H9 (cell line): Measurements from ENCODE around the gene MRPS23. TPM values are rescaled to one million over a fixed set of nuclear protein-coding genes. Genes with fewer than 3 reads are reported as not detected.
A peak's percentile ranks its signal among the peaks of the same experiment; 100 is the strongest.

ENCODE experiments used
- DNase-seq: peaks from one replicate; pipeline ENCODE4 v3.0.0-alpha.2; 2017
- H2AFZ ChIP-seq: one replicate; pipeline ENCODE4 v1.6.1; 2013; ENCODE audit warnings: mild to moderate bottlenecking, low read length, control low read depth, moderate library complexity
- H2AK5ac ChIP-seq: 2 replicates; pipeline ENCODE4 v1.6.1; 2013; ENCODE audit warnings: low read length, control low read depth, mixed read lengths; ENCODE audit not compliant: insufficient read length
- H2BK120ac ChIP-seq: one replicate; pipeline ENCODE4 v1.6.1; 2013; ENCODE audit warnings: low read depth, mild to moderate bottlenecking, low read length, control low read depth, inconsistent platforms; ENCODE audit not compliant: poor library complexity, severe bottlenecking
- H2BK12ac ChIP-seq: 2 replicates; pipeline ENCODE4 v1.6.1; 2013; ENCODE audit warnings: low read length, control low read depth, mixed read lengths, low read depth; ENCODE audit not compliant: insufficient read length
- H2BK15ac ChIP-seq: 2 replicates; pipeline ENCODE4 v1.6.1; 2013; ENCODE audit warnings: low read depth, low read length, control low read depth
- H2BK20ac ChIP-seq: one replicate; pipeline ENCODE4 v1.6.1; 2013; ENCODE audit warnings: low read depth, mild to moderate bottlenecking, low read length, control low read depth, inconsistent platforms; ENCODE audit not compliant: poor library complexity, severe bottlenecking
- H2BK5ac ChIP-seq: 2 replicates; pipeline ENCODE4 v1.6.1; 2013; ENCODE audit warnings: low read length, control low read depth, mixed read lengths; ENCODE audit not compliant: insufficient read length
- H3K14ac ChIP-seq: 2 replicates; pipeline ENCODE4 v1.6.1; 2013; ENCODE audit warnings: low read length, control low read depth; ENCODE audit not compliant: insufficient read depth
- H3K18ac ChIP-seq: 2 replicates; pipeline ENCODE4 v1.6.1; 2013; ENCODE audit warnings: low read depth, mild to moderate bottlenecking, mixed read lengths, low read length, control low read depth; ENCODE audit not compliant: insufficient read length
- H3K23ac ChIP-seq: 2 replicates; pipeline ENCODE4 v1.6.1; 2013; ENCODE audit warnings: low read length, control low read depth, mixed read lengths, low read depth; ENCODE audit not compliant: insufficient read length
- H3K23me2 ChIP-seq: 2 replicates; pipeline ENCODE4 v1.6.1; 2013; ENCODE audit warnings: low read depth, mild to moderate bottlenecking, mixed read lengths, low read length, control low read depth; ENCODE audit not compliant: insufficient read length, poor library complexity, severe bottlenecking
- H3K27ac ChIP-seq: 2 replicates; pipeline ENCODE4 v1.5.1; 2013; ENCODE audit warnings: low read length, control low read depth, mixed read lengths, low read depth; ENCODE audit not compliant: insufficient read length
- H3K27me3 ChIP-seq: 2 replicates; pipeline ENCODE4 v1.6.1; 2013; ENCODE audit warnings: low read length, control low read depth, inconsistent platforms; ENCODE audit not compliant: insufficient read depth
- H3K4ac ChIP-seq: 2 replicates; pipeline ENCODE4 v1.6.1; 2013; ENCODE audit warnings: low read depth, mild to moderate bottlenecking, control low read depth, inconsistent platforms, low read length, moderate library complexity
- H3K4me1 ChIP-seq: 2 replicates; pipeline ENCODE4 v1.6.1; 2013; ENCODE audit warnings: low read length, control low read depth, inconsistent platforms; ENCODE audit not compliant: insufficient read depth
- H3K4me2 ChIP-seq: 2 replicates; pipeline ENCODE4 v1.6.1; 2013; ENCODE audit warnings: low read length, control low read depth, mixed read lengths; ENCODE audit not compliant: insufficient read length, insufficient read depth
- H3K56ac ChIP-seq: 2 replicates; pipeline ENCODE4 v1.6.1; 2013; ENCODE audit warnings: low read depth, mild to moderate bottlenecking, mixed read lengths, low read length, control low read depth; ENCODE audit not compliant: insufficient read length
- H3K79me1 ChIP-seq: 2 replicates; pipeline ENCODE4 v1.6.1; 2013; ENCODE audit warnings: low read depth, mild to moderate bottlenecking, moderate library complexity, low read length, control low read depth, inconsistent platforms; ENCODE audit not compliant: insufficient read depth, poor library complexity, severe bottlenecking
- H3K79me2 ChIP-seq: 2 replicates; pipeline ENCODE4 v1.6.1; 2013; ENCODE audit warnings: low read length, control low read depth, inconsistent platforms; ENCODE audit not compliant: insufficient read depth
- H3K9ac ChIP-seq: 2 replicates; pipeline ENCODE4 v1.6.1; 2013; ENCODE audit warnings: low read length, control low read depth, mixed read lengths; ENCODE audit not compliant: insufficient read length; ENCODE audit errors: extremely low read depth
- H3K9me3 ChIP-seq: one replicate; pipeline ENCODE4 v1.6.1; 2013; ENCODE audit warnings: low read depth, low read length, inconsistent platforms; ENCODE audit not compliant: control insufficient read depth
- H3T11ph ChIP-seq: one replicate; pipeline ENCODE4 v1.6.1; 2013; ENCODE audit warnings: mild to moderate bottlenecking, low read length, control low read depth, inconsistent platforms
- H4K20me1 ChIP-seq: one replicate; pipeline ENCODE4 v1.6.1; 2013; ENCODE audit not compliant: control insufficient read depth, insufficient read length, insufficient read depth
- H4K5ac ChIP-seq: 2 replicates; pipeline ENCODE4 v1.6.1; 2013; ENCODE audit warnings: low read depth, mild to moderate bottlenecking, mixed read lengths, low read length, control low read depth; ENCODE audit not compliant: insufficient read length
- H4K8ac ChIP-seq: replicated peaks from 2 replicates; pipeline ENCODE4 v1.6.1; 2013; ENCODE audit warnings: low read length, control low read depth, mixed read lengths, low read depth; ENCODE audit not compliant: insufficient read length
- H4K91ac ChIP-seq: 2 replicates; pipeline ENCODE4 v1.6.1; 2013; ENCODE audit warnings: low read depth, mild to moderate bottlenecking, moderate library complexity, mixed read lengths, low read length, control low read depth; ENCODE audit not compliant: insufficient read length
- H3K27ac Mint-ChIP-seq, 3 experiments: 2 replicates in 2 of 3; 3 replicates in 1 of 3; pipeline ENCODE4 v1.8.0; 2020 to 2021; ENCODE audit warnings: mixed read lengths in 3 of 3, mild to moderate bottlenecking in 1 of 3, moderate library complexity in 1 of 3
- H3K27me3 Mint-ChIP-seq: 2 replicates; pipeline ENCODE4 v1.8.0; 2021; ENCODE audit warnings: low read depth, mild to moderate bottlenecking, moderate library complexity, mixed read lengths
- H3K36me3 Mint-ChIP-seq, 3 experiments: 2 replicates in 2 of 3; 3 replicates in 1 of 3; pipeline ENCODE4 v1.8.0; 2020 to 2021; ENCODE audit warnings: low read depth in 3 of 3, mixed read lengths in 3 of 3; ENCODE audit not compliant: insufficient read depth in 1 of 3
- H3K4me1 Mint-ChIP-seq, 2 experiments: 2 replicates each; pipeline ENCODE4 v1.8.0; 2020; ENCODE audit warnings: mixed read lengths in 2 of 2
- H3K4me3 Mint-ChIP-seq, 2 experiments: 2 replicates in 1 of 2; 3 replicates in 1 of 2; pipeline ENCODE4 v1.8.0; 2020 to 2021; ENCODE audit warnings: mild to moderate bottlenecking in 2 of 2, mixed read lengths in 2 of 2, moderate library complexity in 1 of 2
- H3K9me3 Mint-ChIP-seq, 2 experiments: 2 replicates in 1 of 2; 3 replicates in 1 of 2; pipeline ENCODE4 v1.8.0; 2020; ENCODE audit warnings: mild to moderate bottlenecking in 2 of 2, mixed read lengths in 2 of 2, moderate library complexity in 1 of 2
- WGBS: extraction: QIAGEN DNeasy Blood & Tissue Kit; methylation state at CpG from one replicate; pipeline ENCODE4 v1.1.7; 2013; ENCODE audit warnings: missing lambda C conversion rate, low lambda C conversion rate, mixed read lengths; ENCODE audit not compliant: insufficient read length; ENCODE audit errors: extremely low coverage; 5-methylcytosine and 5-hydroxymethylcytosine counted together
- total RNA-seq: library from RNA; stranded (reverse); gene quantifications from 2 replicates; pipeline ENCODE4 v1.2.1, GENCODE V29; 2021
- TF ChIP-seq, protein P1 (sequence below): fragments of 200-600 bp; sonication (generic); conservative IDR thresholded peaks from 3 replicates; pipeline ENCODE4 v1.8.0; 2021; ENCODE audit warnings: antibody characterized with exemption, mild to moderate bottlenecking

The MRPS23 gene
- total RNA-seq, 1 experiment from 2014 or later = 62.0 TPM

DNA sequence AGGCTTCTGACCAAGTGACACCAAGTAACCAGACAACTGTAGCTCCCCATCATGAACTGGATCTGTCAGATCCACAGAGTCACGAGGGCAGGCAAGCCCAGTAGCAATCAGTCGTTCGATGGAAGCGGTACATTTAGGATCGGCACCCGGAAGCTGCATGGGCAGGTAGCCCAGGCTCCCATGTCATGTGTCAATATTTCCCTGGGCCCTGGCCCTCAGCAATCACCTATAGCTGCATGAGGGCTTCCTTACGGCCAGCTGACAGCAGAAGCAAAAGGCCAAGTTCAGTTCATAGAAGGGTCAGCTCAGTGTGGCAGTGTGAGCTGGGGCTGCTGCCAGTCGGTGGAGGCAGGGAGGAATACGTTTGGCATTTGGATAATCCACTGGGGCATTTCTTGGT, 31.8 kb downstream of the MRPS23 start:
- H2BK5ac ChIP-seq = no peak overlapping the region
- H3K4me1 ChIP-seq = no peaks in the 10 kb centered on the region; the same call in 1 of the 2 replicates
- H3K9me3 ChIP-seq = no peaks in the 10 kb centered on the region
- no peak overlapping the region for H2AFZ ChIP-seq
- TF ChIP-seq, protein P1, sequence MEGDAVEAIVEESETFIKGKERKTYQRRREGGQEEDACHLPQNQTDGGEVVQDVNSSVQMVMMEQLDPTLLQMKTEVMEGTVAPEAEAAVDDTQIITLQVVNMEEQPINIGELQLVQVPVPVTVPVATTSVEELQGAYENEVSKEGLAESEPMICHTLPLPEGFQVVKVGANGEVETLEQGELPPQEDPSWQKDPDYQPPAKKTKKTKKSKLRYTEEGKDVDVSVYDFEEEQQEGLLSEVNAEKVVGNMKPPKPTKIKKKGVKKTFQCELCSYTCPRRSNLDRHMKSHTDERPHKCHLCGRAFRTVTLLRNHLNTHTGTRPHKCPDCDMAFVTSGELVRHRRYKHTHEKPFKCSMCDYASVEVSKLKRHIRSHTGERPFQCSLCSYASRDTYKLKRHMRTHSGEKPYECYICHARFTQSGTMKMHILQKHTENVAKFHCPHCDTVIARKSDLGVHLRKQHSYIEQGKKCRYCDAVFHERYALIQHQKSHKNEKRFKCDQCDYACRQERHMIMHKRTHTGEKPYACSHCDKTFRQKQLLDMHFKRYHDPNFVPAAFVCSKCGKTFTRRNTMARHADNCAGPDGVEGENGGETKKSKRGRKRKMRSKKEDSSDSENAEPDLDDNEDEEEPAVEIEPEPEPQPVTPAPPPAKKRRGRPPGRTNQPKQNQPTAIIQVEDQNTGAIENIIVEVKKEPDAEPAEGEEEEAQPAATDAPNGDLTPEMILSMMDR = no peak
- no peak overlapping the region for H2BK15ac ChIP-seq
- H3K56ac ChIP-seq = no peak overlapping the region
- no peaks in the 10 kb centered on the region for H3K79me2 ChIP-seq
- Mint-ChIP-seq H3K27ac (peak overlapping the region in 1 of 3 experiments; percentile 28; a peak in 1 of 7 replicates), H3K36me3 (no peaks in the 10 kb centered on the region), H3K27me3 (peaks cover 14% of the 10 kb centered on the region; the same call in 1 of the 2 replicates), H3K9me3 (no peaks in the 10 kb centered on the region), H3K4me1 (peaks cover 8 to 12% of the 10 kb centered on the region in 2 experiments), H3K4me3 (no peak overlapping the region)
- no peak overlapping the region for H3K23ac ChIP-seq
- H3K23me2 ChIP-seq = no peaks in the 10 kb centered on the region
- H4K8ac ChIP-seq = no peak overlapping the region
- H3K14ac ChIP-seq = no peak overlapping the region; the same call in 1 of the 2 replicates
- H2BK12ac ChIP-seq = no peak overlapping the region
- no peak overlapping the region for H3K18ac ChIP-seq
- H3K9ac ChIP-seq = no peak overlapping the region
- no peaks in the 10 kb centered on the region for H4K20me1 ChIP-seq
- no peak overlapping the region for H2AK5ac ChIP-seq
- no peak overlapping the region for H3K27ac ChIP-seq
- H4K5ac ChIP-seq = no peak overlapping the region
- H3K27me3 ChIP-seq = no peaks in the 10 kb centered on the region
- H3K4ac ChIP-seq = no peak overlapping the region
- no peak overlapping the region for H3T11ph ChIP-seq
- no peak overlapping the region for H2BK20ac ChIP-seq
- no peak overlapping the region for H3K4me2 ChIP-seq
- H2BK120ac ChIP-seq = no peak overlapping the region
- no peak overlapping the region for H4K91ac ChIP-seq
- DNase-seq = no peak
- WGBS = no CpG with 5 or more reads among the region's 9 CpGs
- no peaks in the 10 kb centered on the region for H3K79me1 ChIP-seq
